ENCODE data around the gene SLCO4A1. TPM values are rescaled to one million over a fixed set of nuclear protein-coding genes. Genes with fewer than 3 reads are reported as not detected.

Gene SLCO4A1
- total RNA-seq, 1 donor from 2014 or later, result 26.5 TPM

- H3K27ac Mint-ChIP-seq (ENCODE audit: unreplicated experiment), result no peak overlapping the region
Measured at GRCh38 chr20:62606016-62606415, 36.3 kb upstream of the SLCO4A1 start.

GRCh38 chr20:62606551-62607201 lies 35.6 kb upstream of the SLCO4A1 start:
- Mint-ChIP-seq H3K27me3 (ENCODE audit: unreplicated experiment) (peaks cover 6% of the 10 kb centered on the region), H3K9me3 (ENCODE audit: unreplicated experiment) (peaks cover 13% of the 10 kb centered on the region), H3K4me3 (ENCODE audit: unreplicated experiment) (no peak overlapping the region), H3K27ac (ENCODE audit: unreplicated experiment) (no peak overlapping the region), H3K4me1 (ENCODE audit: low read depth, unreplicated experiment) (peaks cover 21% of the 10 kb centered on the region), H3K36me3 (ENCODE audit: unreplicated experiment) (peaks cover 5% of the 10 kb centered on the region)
- TF ChIP-seq CTCF (IDR thresholded peaks at IDR 0.05; ENCODE audit: partially characterized antibody, unreplicated experiment), result no peak
- no peak for DNase-seq

More at GRCh38 chr20:62606016-62606415, 36.3 kb upstream of the SLCO4A1 start:
- H3K4me1 Mint-ChIP-seq (ENCODE audit: low read depth, unreplicated experiment), result peaks cover 21% of the 10 kb centered on the region
- no peak for TF ChIP-seq CTCF (IDR thresholded peaks at IDR 0.05; ENCODE audit: partially characterized antibody, unreplicated experiment)
- peaks cover 6% of the 10 kb centered on the region for H3K27me3 Mint-ChIP-seq (ENCODE audit: unreplicated experiment)
- peaks cover 15% of the 10 kb centered on the region for H3K9me3 Mint-ChIP-seq (ENCODE audit: unreplicated experiment)
- H3K36me3 Mint-ChIP-seq (ENCODE audit: unreplicated experiment), result no peaks in the 10 kb centered on the region
- no peak overlapping the region for H3K4me3 Mint-ChIP-seq (ENCODE audit: unreplicated experiment)
- DNase-seq, result no peak

- H3K9me3 Mint-ChIP-seq (ENCODE audit: unreplicated experiment), result peaks cover 13% of the 10 kb centered on the region
- peaks cover 5% of the 10 kb centered on the region for H3K36me3 Mint-ChIP-seq (ENCODE audit: unreplicated experiment)
- peaks cover 21% of the 10 kb centered on the region for H3K4me1 Mint-ChIP-seq (ENCODE audit: low read depth, unreplicated experiment)
- no peak for TF ChIP-seq CTCF (IDR thresholded peaks at IDR 0.05; ENCODE audit: partially characterized antibody, unreplicated experiment)
- no peak overlapping the region for H3K4me3 Mint-ChIP-seq (ENCODE audit: unreplicated experiment)
- H3K27ac Mint-ChIP-seq (ENCODE audit: unreplicated experiment), result peak overlapping the region; percentile 1
- peaks cover 6% of the 10 kb centered on the region for H3K27me3 Mint-ChIP-seq (ENCODE audit: unreplicated experiment)
- DNase-seq, result no peak
Measured at GRCh38 chr20:62607366-62608217, 34.7 kb upstream of the SLCO4A1 start.

- Mint-ChIP-seq H3K9me3 (ENCODE audit: unreplicated experiment) (peaks cover 15% of the 10 kb centered on the region), H3K4me1 (ENCODE audit: low read depth, unreplicated experiment) (peaks cover 21% of the 10 kb centered on the region), H3K27ac (ENCODE audit: unreplicated experiment) (no peak overlapping the region), H3K4me3 (ENCODE audit: unreplicated experiment) (no peak overlapping the region), H3K36me3 (ENCODE audit: unreplicated experiment) (peaks cover 5% of the 10 kb centered on the region), H3K27me3 (ENCODE audit: unreplicated experiment) (peaks cover 8% of the 10 kb centered on the region)
- DNase-seq, result no peak
- TF ChIP-seq CTCF (IDR thresholded peaks at IDR 0.05; ENCODE audit: partially characterized antibody, unreplicated experiment), result no peak
Measured at GRCh38 chr20:62608218-62608565, 34.1 kb upstream of the SLCO4A1 start.

GRCh38 chr20:62609279-62609720 lies 33.0 kb upstream of the SLCO4A1 start:
- Mint-ChIP-seq H3K9me3 (ENCODE audit: unreplicated experiment) (peaks cover 15% of the 10 kb centered on the region), H3K27ac (ENCODE audit: unreplicated experiment) (no peak overlapping the region), H3K4me1 (ENCODE audit: low read depth, unreplicated experiment) (peaks cover 21% of the 10 kb centered on the region), H3K27me3 (ENCODE audit: unreplicated experiment) (peaks cover 8% of the 10 kb centered on the region), H3K4me3 (ENCODE audit: unreplicated experiment) (no peak overlapping the region), H3K36me3 (ENCODE audit: unreplicated experiment) (peaks cover 5% of the 10 kb centered on the region)
- no peak for DNase-seq
- no peak for TF ChIP-seq CTCF (IDR thresholded peaks at IDR 0.05; ENCODE audit: partially characterized antibody, unreplicated experiment)

Measured in glutamatergic neuron (in vitro differentiated cells).